ENCODE data around the gene HARBI1. TPM values are rescaled to one million over a fixed set of nuclear protein-coding genes. Genes with fewer than 3 reads are reported as not detected.

HARBI1 gene
- total RNA-seq, 4 donors from 2014 or later = 1.3 to 6.2 (median 3.5) TPM

DNA sequence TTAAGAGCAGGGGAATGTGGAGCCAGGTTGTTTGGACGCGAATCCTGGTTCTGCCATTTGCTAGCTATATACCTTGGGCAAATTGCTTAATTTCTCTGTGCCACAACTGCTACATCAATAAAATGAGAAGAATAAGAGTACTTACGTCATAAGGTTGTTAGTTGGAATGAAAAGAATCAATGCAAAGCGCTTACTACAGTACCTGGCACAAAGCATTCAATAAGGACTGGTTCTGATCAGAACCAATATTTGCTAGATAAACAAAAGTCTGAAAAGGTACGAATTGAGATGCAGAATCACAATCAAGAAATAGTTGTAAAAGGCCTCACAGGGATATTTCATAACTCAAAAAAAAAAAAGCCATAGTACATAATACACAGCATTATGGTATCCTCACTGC lies 34.4 kb downstream of the HARBI1 start:
- Histone ChIP-seq H3K27ac (no peak overlapping the region), H3K36me3 (no peaks in the 10 kb centered on the region), H3K4me1 (peaks cover 4 to 5% of the 10 kb centered on the region in 2 donors), H3K27me3 (no peaks in the 10 kb centered on the region), H3K4me3 (replicated peaks in 1 of 3) (no peak overlapping the region), H3K9me3 (no peaks in the 10 kb centered on the region)
- no peak for DNase-seq
- TF ChIP-seq CTCF (IDR thresholded peaks at IDR 0.05) = no peak
- TF ChIP-seq POLR2A (IDR thresholded peaks at IDR 0.05) = no peak
- 95 to 97% methylated on average over 5 of the region's 5 CpGs for WGBS, 2 donors
- intact Hi-C loops (cut with DNase I) = no loop called here

GRCh38 chr11:46577058-46577457 lies 40.0 kb downstream of the HARBI1 start:
- no peaks in the 10 kb centered on the region for H3K36me3 ChIP-seq
- intact Hi-C loops (cut with DNase I) = no loop called here
- H3K27me3 ChIP-seq = no peaks in the 10 kb centered on the region
- no peak overlapping the region for H3K4me3 ChIP-seq (replicated peaks in 1 of 3)
- TF ChIP-seq POLR2A (IDR thresholded peaks at IDR 0.05) (no peak), CTCF (IDR thresholded peaks at IDR 0.05) (no peak)
- DNase-seq = no peak
- H3K4me1 ChIP-seq = peaks cover 0 to 11% of the 10 kb centered on the region in 2 donors
- no peak overlapping the region for H3K27ac ChIP-seq
- 94 to 97% methylated on average over 1 of the region's 1 CpG for WGBS, 2 donors
- no peaks in the 10 kb centered on the region for H3K9me3 ChIP-seq

GRCh38 chr11:46574656-46575055 lies 42.4 kb downstream of the HARBI1 start:
- intact Hi-C loops (cut with DNase I) = no loop called here
- 56 to 60% methylated on average over 1 of the region's 1 CpG for WGBS, 2 donors
- no peak overlapping the region for H3K27ac ChIP-seq
- no peaks in the 10 kb centered on the region for H3K36me3 ChIP-seq
- H3K27me3 ChIP-seq = no peaks in the 10 kb centered on the region
- TF ChIP-seq POLR2A (IDR thresholded peaks at IDR 0.05) (no peak), CTCF (IDR thresholded peaks at IDR 0.05) (no peak)
- no peaks in the 10 kb centered on the region for H3K9me3 ChIP-seq
- H3K4me3 ChIP-seq (replicated peaks in 1 of 3) = no peak overlapping the region
- DNase-seq = no peak
- H3K4me1 ChIP-seq = peaks cover 8 to 15% of the 10 kb centered on the region in 2 donors

- H3K4me3 ChIP-seq (replicated peaks in 1 of 3) = no peak overlapping the region
- no peaks in the 10 kb centered on the region for H3K36me3 ChIP-seq
- H3K4me1 ChIP-seq = peaks cover 12 to 23% of the 10 kb centered on the region in 2 donors
- H3K9me3 ChIP-seq = no peaks in the 10 kb centered on the region
- TF ChIP-seq CTCF (IDR thresholded peaks at IDR 0.05) (no peak), POLR2A (IDR thresholded peaks at IDR 0.05) (no peak)
- no peaks in the 10 kb centered on the region for H3K27me3 ChIP-seq
- DNase-seq = no peak
- WGBS, 2 donors = 70 to 78% methylated on average over 2 of the region's 2 CpGs
- intact Hi-C loops (cut with DNase I) = no loop called here
- no peak overlapping the region for H3K27ac ChIP-seq
Measured at GRCh38 chr11:46570790-46571398, 46.1 kb downstream of the HARBI1 start.

DNA sequence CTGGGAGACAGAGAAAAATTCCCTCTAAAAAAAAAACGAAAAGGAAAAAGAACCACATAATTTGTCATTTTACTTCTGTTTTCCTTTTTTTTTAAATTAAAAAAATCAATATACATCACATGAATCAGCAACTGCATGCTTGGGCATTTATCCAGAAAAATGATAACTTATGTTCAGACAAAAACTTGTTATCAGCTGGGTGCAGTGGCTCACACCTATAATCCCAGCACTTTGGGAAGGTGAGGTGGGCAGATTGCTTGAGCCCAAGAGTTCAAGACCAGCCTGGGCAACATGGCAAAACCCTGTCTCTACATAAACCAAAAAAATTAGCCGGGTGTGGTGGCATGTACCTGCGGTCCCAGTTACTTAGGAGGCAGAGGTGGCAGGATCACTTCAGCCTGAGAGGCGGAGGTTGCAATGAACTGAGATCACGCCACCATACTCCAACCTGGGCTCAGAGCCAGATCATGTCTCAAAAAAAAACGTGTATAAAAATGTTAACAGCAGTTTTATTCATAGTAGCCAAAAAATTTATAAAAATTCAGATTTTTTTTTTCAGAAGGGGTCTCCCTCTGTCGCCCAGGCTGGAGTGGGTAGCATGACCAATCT lies 51.7 kb downstream of the HARBI1 start:
- intact Hi-C loops (cut with DNase I) = no loop called here
- H3K27me3 ChIP-seq = no peaks in the 10 kb centered on the region
- H3K4me1 ChIP-seq = peaks cover 16 to 17% of the 10 kb centered on the region in 2 donors
- no peaks in the 10 kb centered on the region for H3K36me3 ChIP-seq
- no peaks in the 10 kb centered on the region for H3K9me3 ChIP-seq
- H3K4me3 ChIP-seq (replicated peaks in 1 of 3) = no peak overlapping the region
- no peak overlapping the region for H3K27ac ChIP-seq
- TF ChIP-seq CTCF (IDR thresholded peaks at IDR 0.05) = no peak
- no peak for TF ChIP-seq POLR2A (IDR thresholded peaks at IDR 0.05)
- no peak for DNase-seq
- WGBS, 2 donors = 78 to 84% methylated on average over 7 of the region's 7 CpGs
